AG08396 (cell line): ENCODE results near the gene ATP6V0E1.
"Not testable (repeated sequence)": the region's sequence is repeated elsewhere in the genome, so short reads cannot be mapped to it uniquely, and the experiment has no call there.

ENCODE experiments used
- DNase-seq: peaks from one replicate; pipeline ENCODE4 v3.0.0; 2012; ENCODE audit warnings: low spot score, mixed read lengths

Gene ATP6V0E1

DNA sequence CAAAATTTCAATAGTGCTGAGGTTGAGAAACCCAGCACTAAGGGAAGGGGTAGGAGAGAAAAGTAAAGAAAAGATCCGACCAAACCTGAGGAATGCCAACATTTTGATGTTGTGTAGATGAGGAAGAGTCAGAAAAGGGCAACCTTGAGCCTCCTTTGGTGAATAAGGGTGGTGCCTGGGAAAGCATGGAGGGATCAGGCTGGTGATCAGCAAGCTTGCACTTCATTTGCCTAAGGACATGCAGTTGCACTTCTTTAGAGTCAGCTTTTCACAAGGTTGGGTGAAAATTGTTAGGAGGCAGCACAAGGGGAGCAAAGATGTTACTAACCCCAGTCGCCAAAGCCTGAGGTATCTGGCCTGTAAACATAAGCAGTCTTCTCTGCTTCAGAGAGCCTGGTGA is 20.4 kb downstream of the ATP6V0E1 start:
- DNase-seq = no peak

DNA sequence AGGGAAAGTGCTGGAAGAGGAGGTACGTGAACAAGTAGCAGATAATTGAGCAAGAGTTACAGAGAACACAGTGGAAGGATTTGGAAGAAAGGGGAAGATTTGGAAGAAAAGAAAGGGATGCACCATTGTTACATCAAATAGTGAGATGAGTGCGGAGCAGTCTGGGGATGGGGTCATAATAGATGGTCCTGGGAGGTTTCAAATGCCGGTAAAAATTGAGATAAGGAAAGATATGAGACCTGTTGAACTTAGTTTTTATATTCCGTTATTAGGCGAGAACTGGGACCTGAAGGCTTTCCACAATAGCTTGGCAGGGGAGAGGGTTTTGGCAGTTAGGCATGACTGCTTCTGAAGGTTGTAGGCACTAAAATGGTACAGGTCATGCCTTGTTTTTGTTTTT is 20.9 kb downstream of the ATP6V0E1 start:
- DNase-seq = no peak

DNA sequence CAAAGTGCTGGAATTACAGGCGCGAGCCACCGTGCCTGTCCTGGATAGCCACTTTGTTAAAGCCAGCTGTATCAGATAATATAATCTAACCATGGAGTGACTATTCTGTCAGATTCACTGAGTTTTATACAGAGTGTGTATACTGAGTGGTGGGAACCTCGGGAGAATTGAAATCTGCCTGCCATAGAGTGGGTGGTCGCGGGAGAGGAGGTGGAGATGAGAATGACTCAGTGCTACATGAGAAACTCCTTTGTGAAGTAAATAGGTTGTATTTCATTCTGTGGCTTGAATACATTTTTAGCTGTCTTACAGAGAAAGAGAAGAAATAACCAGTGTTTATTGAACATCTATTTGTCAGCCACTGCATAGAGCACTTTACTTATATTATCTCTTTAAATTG is 26.4 kb downstream of the ATP6V0E1 start:
- no peak for DNase-seq

DNA sequence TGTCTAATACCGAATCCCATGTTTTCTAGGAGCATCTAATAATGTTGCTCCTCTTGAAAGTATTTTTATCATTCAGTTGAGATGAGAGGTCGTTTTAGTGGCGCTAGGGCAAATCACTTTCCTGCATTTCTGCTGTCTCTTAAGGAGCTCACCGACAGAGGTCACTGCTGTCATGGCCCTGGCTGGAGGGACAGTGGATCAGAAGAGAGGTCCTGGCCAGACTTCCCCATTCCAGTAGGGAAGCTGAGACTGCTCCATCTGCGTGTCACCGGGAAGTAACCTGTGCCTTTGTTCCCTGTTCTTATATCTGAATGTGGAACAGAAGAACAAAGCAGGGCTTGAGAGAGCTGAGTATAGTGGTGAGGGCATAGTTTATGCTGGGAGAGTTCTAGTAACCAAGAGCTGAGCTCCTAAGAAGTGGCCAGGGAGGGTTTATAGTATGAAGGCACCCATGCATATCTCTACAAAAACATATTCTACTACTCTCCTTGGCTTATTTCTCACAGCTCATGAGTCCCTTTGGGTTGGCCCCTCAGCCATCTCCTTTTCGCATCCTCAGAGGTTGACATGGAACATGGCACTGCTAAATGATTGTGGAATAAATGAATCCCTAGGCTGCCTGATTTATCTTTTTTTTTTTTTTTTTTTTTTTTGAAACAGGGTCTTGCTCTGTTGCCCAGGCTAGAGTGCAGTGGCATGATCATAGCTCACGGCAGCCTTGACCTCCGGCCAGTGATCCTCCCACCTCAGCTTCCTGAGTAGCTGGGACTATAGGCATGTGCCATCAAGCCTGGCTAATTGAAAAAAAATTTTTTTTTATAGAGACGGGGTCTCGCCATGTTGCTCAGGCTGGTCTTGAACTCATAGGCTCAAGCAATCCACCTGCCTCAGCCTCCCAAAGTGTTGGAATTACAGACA is 27.2 kb downstream of the ATP6V0E1 start:
- DNase-seq = no peak

DNA sequence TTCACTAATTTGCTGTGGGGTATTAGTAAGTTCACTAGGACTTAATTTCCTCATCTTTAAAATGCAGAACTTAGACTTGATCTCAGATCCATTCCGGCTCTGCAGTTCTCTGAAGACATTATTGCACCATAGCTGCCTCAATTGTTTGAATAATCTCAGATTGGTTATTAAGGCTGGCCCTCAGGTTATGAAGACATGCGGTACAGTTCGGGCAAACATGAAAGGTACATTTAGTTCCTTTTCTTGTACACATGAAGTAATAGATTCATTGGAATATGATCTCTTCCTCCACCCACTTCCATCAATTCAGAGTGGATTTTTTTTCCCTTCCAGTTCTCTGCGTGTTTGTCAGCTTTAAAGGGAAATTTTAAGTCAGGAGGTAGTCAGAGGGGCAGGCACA is 28.0 kb downstream of the ATP6V0E1 start:
- DNase-seq = no peak

DNA sequence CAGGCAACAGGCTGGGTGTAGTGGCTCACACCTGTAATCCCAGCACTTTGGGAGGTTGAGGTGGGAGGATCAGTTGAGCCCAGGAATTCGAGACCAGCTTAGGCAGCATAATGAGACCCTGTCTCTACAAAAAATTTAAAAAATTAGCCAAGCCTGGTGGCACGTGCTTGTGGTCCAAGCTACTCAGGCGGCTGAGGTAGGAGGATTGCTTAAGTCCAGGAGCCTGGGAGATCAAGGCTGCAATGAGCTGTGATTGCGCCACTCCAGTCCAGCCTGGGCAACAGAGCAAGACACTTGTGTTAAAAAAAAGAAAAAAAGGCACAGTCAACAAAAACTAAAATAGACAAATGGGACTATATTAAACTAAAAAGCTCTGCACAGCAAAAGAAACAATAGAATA is 29.3 kb downstream of the ATP6V0E1 start:
- DNase-seq = no peak

DNA sequence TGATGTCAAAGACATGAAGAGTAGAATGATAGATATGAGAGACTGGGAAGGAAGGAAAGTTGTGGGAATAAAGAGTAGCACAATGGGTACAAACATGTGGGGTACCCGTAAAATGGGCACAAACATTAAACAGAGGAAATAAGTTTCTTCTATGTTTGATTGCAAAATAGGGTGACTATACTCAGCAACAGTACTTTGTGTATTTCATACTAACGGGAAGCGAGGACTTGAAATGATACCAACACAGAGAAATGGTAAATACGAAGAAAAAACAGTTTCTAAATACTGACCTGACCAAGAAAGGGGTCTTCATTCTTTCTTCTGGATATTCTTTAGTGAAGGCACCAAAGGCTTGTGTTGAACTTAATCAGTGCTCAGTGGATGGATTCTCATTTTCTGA is 31.1 kb downstream of the ATP6V0E1 start:
- DNase-seq = no peak

DNA sequence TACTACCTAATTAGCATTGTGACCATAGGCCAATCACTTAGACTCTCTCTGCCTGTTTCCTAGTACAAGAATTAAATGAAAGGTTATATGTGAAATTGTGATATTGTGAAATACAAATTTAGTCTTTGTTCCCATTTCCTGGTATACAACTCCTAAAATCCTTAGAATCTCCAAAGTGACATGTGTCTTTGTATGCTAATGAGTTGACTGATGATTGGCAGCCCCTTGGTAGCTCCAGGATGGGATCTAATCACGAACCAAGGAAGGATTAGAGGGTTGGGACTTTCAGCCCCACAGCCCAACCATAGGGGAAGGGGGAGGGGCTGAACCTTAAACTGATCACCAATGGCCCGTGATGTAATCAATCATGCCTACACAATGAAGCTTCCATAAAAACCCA is 31.6 kb downstream of the ATP6V0E1 start:
- DNase-seq = no peak

DNA sequence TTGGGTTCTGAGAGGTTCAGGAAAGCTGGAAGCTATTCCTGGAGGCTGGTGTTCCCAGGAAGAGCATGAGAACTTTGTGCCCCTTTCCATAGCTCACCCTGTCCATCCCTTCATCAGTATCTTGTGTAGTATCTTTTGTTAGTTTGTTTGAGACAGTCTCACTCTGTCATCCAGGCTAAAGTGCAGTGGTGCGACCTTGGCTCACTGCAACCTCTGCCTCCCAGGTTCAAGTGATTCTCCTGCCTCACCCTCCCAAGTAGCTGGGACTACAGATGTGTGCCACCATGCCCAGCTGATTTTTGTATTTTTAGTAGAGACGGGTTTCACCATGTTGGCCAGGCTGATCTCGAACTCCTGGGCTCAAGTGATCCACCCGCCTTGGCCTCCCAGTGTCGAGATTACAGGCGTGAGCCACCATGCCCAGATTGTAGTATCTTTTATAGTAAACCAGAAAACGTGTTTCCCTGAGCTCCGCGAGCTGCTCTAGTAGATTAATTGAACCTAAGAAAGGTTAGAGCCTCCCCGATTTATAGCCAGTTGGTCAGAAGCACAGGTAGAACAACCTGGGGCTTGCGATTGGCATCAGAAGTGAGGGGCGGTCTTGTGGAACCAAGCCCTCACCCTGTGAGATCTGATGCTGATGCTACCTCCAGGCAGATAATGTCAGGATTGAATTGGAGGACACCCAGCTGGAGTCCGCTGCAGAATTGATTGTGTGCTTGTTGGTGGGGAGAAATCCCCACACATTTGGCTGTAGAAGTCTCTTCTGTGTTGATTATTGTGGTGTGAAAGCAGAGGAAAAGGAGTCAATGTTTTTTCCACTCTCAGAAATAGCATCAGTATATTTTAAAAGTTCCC is 32.3 kb downstream of the ATP6V0E1 start:
- DNase-seq = no peak

DNA sequence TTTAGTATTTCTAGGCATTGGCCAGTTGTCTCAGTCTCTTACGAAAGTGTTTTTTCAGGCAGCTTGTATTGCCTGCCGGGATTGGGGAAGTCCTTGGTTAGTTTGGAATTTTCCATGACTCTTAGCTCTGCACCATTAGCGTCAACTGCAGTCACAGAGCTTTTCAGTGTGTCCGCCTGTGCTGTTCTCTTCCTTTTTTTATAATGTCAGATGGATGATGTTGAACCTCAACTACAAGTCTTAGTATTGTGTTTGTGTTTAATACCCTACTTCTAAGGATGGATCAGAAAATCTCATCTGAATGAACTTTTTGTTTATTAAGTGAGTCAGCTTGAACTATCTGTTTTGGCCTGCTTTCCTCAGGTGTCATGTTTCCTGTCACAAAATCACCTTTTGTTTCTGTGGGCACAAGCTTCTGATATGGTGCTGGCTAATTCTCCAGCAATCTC is 33.1 kb downstream of the ATP6V0E1 start:
- DNase-seq = peak; percentile 42

DNA sequence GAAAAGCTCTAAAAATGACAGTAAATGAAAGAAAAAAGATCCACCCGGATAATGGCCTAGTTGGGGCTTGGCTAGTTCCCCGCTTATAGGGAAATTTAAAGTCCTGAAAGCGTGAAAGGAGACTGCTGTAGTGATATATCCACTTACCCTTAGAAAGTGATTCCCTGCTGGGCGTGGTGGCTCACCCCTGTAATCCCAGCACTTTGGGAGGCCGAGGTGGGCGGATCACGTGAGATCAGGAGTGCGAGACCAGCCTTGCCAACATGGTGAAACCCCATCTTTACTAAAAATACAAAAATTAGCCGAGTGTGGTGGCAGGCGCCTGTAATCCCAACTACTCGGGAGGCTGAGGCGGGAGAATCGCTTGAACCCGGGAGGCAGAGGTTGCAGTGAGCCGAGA is 33.5 kb downstream of the ATP6V0E1 start:
- DNase-seq = not testable (repeated sequence)

DNA sequence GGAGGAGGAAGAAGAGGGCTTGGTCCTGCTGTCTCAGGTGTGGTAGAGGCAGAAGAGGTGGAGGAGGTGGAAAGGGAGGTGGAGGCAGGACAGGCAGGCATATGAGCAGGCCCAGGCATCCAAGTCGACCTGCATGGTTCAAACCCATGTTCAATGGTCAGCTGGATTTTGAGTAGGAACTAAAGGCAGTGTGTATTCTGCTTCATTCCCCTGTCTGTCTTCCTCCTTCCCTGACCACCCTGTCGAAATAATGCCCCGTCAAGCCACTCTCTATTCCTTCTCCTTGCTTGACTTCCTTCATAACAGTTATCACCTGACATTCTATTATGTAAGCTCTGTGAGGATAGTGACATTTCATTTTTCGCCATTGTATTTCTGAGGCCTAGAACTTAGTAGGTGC is 34.8 kb downstream of the ATP6V0E1 start:
- DNase-seq = no peak

DNA sequence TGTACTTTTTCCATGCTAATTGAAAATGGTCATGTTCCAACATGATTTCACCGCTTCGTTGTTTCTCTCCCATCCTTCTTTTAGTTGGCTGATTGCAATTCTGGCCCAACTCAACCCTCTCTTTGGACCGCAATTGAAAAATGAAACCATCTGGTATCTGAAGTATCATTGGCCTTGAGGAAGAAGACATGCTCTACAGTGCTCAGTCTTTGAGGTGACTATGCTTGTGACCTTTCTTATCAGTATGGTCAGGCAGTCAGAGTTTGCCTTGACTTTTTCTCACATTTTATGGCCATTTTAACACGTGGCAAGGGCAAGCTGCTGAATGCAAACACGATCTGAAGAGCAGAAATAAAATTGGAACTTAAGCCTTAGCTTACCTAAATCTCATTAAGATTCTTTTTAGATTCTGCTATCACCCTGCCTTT is 36.6 kb downstream of the ATP6V0E1 start:
- no peak for DNase-seq

DNA sequence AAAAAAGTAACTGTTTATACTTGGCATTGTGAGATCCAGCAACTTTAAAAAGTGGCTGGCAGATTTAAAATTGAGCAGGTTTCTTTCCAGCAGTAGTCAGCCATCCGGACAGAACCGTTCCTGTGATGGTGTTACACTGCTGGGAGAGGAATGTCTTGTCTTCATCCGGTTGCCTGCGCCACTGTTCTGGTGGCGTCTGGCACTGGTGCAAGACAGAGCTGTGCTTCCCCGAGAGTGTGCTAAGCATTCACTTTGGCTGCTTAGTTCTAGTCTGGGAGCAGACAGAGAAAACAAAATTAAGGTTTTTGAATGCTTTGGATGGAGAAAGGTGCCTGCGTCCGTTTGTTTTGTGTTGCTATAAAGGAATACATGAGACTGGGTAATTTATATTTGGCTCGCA is 37.1 kb downstream of the ATP6V0E1 start:
- no peak for DNase-seq

DNA sequence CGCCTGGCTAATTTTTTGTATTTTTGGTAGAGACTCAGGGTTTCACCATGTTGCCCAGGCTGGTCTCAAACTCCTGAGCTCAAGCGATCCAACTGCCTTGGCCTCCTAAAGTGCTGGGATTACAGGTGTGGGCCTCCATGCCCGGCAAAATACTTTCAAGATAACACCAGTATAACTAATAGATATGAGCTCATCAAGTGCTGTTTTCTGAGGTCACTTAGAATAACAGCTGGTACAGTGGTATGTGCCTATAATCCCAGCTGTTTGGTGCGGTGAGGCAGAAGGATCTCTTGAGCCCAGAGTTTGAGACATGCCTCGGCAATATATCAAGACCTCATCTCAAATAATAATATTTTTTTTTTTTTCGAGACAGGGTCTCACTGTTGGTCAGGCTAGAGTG is 42.1 kb downstream of the ATP6V0E1 start:
- DNase-seq = no peak

DNA sequence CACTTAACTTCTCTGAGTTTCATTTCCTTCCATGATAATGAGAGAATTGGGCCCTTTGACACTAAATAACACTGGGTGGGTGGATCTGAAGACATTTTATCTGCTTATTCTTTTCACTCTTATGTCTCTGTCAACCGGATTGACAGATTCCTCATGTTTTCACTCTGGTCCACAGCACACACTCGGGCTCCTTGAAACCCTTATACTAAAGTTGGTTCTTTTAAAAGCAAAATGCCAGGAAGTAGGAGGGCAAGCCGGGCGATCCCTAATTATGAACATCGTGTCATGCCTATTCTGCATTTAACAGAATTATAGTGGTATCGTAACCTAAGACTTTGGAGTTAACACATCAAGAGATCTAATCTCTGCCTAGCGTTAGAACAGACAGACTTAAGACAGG is 44.3 kb downstream of the ATP6V0E1 start:
- DNase-seq = no peak

DNA sequence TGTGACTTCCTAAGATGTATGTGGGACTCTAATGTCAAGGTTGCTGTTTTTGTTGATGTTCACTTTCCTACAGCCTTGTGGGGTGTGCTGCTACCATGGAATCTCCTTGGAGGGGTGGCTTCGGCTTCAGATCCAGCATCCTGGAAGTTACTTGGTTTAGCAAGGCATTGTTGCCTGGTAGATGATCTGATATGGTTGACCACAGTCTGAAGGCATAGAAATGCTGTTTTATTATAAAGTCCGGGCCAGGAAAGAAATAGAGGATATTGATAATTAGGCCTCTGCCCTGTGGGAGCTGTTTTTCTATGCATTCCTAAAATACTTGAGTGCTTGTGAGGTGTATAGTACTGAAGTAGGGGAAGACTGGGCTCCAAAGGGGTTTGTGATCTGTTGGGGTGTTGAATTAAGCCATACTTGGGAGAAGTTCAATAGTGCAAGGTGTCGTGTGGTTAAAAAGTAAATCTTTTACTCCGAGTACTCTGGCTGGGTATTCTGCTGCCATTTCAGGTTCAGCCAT is 45.3 kb downstream of the ATP6V0E1 start:
- no peak for DNase-seq

DNA sequence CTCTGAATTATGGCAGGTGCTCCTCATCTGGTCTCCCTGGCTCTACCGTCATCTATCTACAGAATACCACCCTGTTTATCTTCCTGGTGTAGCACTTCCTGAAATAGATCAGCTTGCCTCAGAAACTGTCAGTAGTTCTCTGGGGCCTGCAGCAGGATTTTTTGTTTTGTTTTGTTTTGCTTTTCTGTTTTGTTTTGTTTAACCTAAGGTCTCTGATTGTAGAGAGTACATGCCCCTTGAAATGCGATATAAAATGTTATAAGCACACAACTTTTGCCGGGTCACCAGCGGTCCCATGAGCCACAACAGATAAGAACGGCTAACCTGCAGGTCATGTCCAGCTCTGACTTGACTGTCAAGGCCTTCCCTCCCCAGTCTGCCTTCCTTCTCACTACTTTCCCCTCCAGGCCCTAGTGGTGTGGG is 45.9 kb downstream of the ATP6V0E1 start:
- DNase-seq = no peak

DNA sequence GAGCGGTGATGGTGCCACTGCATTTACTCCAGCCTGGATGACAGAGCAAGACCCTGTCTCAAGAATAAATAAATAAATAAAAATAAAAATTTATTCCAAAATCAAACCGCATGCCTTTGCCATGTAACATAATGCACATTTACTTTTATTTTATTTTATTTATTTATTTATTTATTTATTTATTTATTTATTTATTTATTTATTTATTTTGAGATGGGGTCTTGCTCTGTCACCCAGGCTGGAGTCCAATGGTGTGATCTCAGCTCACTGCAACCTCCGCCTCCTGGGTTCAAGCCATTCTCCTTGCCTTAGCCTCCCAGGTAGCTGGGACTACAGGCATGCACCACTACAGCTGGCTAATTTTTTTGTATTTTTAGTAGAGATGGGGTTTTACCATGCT is 48.5 kb downstream of the ATP6V0E1 start:
- not testable (repeated sequence) for DNase-seq

DNA sequence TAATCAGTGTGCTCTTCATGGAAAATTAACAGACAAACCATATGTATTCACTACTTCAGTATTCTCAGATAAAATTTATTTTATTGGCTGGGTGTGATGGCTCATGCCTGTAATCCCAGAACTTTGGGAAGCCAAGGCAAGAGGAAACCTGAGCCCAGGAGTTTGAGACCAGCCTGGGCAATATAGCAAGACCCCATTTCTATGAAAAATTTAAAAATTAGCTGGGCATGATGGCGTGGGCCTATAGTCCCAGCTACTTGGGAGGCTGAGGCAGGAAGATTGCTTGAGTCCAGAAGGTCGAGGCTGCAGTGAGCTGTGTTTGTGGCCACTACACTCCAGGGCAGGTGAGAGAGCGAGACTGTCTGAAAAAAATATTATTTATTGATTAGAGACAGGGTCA is 49.2 kb downstream of the ATP6V0E1 start:
- DNase-seq = no peak

DNA sequence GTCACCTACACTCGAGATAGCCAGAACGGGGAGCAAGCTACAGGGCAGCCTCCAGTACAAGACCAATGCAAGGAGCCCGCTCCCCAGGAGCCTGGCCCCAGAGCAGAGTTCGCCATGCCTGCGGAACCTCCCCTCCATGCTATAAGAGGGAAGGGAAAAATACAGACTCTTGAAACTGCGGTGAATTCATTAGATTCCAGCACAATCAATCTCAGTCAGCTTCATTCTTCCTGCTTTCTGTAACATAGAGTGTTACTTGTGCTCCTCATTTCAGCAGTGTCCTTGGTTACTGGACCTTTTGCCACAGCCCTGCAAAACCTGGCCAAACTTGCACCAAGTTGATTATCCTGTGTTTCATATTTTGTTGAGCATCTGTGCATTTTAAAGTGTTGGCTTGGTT is 50.4 kb downstream of the ATP6V0E1 start:
- DNase-seq = no peak

DNA sequence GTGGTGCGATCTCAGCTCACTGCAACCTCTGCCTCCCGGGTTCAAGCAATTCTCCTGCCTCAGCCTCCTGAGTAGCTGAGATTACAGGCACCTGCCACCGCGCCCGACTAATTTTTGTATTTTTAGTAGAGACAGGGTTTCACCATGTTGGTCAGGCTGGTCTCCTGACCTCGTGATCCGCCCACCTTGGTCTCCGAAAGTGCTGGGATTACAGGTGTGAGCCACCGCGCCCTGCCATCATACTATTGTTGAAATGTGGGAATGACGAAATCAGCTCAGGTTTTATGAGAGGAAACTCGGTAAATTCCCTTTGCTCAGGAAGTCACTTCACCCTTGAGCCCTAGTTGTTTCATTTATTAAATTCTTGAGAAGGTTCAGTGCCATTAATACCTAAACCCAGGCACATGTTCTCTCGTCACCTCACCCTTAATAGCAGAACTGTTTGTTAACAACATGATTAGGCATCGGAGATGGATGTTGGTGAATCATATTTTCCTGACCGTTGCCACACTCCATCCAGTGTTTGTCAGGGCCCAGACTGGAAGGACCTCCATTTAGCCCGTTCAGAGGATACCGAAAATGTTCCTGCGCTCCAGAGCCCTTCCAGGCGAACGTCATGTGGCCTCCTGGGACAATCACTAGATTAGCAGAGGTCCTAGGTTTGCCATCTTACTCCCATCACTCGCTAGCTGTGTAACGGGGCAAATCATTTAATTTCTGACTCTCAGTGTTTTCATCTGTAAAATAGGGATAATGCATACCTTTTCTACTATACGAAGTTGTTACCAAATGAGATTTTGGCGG is 52.5 kb downstream of the ATP6V0E1 start:
- no peak for DNase-seq
